ENCODE data around the gene CHODL. TPM values are rescaled to one million over a fixed set of nuclear protein-coding genes. Genes with fewer than 3 reads are reported as not detected.

Gene CHODL
- total and polyA plus RNA-seq, 12 donors: 0.17 to 0.96 (median 0.32) TPM; not detected in 2

DNA sequence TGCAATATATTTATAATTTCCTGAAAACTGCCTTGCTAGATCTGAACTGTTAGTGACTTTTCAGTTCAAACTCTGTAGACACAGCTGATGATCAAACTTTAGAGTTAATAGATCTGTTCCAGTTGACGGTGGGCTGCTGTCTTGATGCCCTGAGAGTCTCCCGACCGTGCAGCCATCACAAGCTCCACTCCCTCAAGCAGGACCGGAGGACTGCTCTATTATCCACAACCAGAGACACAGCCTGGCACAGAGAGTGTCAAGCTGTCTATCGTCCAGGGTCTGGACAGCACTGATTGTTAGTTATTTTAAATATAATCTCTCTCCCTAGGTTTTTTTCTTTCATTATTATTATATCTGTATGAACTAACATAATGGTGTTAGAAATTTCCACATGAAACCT is 8.0 kb downstream of the CHODL start:
- Histone ChIP-seq H3K27ac (peak overlapping the region in 1 of 10 donors; percentile 4), H3K36me3 (no peaks in the 10 kb centered on the region), H3K4me3 (peak overlapping the region in 1 of 10 donors; percentile 14), H3K27me3 (no peaks in the 10 kb centered on the region), H3K4me1 (peaks cover 0 to 5% (median 0%) of the 10 kb centered on the region in 9 donors), H3K9me3 (no peaks in the 10 kb centered on the region)
- DNase-seq (no peak), ATAC-seq (no peak)
- WGBS, 2 donors: 38 to 52% methylated on average over 5 of the region's 5 CpGs
- intact Hi-C loops (cut with DNase I): no loop called here
- TF ChIP-seq, protein P1, sequence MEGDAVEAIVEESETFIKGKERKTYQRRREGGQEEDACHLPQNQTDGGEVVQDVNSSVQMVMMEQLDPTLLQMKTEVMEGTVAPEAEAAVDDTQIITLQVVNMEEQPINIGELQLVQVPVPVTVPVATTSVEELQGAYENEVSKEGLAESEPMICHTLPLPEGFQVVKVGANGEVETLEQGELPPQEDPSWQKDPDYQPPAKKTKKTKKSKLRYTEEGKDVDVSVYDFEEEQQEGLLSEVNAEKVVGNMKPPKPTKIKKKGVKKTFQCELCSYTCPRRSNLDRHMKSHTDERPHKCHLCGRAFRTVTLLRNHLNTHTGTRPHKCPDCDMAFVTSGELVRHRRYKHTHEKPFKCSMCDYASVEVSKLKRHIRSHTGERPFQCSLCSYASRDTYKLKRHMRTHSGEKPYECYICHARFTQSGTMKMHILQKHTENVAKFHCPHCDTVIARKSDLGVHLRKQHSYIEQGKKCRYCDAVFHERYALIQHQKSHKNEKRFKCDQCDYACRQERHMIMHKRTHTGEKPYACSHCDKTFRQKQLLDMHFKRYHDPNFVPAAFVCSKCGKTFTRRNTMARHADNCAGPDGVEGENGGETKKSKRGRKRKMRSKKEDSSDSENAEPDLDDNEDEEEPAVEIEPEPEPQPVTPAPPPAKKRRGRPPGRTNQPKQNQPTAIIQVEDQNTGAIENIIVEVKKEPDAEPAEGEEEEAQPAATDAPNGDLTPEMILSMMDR (IDR thresholded peaks at IDR 0.05): no peak

DNA sequence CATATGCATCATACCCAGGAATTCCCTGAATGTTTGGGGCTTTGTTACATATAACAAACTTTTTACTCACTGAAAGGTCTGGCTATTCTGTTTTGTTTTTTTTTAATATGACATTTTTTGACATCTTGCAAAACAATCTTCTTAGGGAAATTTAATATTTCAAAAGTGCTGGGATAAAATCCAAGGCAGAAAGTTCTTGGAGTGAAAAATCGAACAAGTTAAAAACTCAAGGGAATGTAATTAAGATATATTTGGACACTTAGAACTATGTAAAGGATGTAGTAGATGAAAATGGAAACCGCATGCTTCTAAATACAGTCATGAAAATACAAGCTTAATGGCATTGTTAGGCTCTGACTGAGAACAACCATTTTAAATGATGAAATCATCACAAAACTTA is 8.6 kb downstream of the CHODL start:
- Histone ChIP-seq H3K4me1 (peaks cover 0 to 5% (median 0%) of the 10 kb centered on the region in 9 donors), H3K4me3 (no peak overlapping the region), H3K27me3 (no peaks in the 10 kb centered on the region), H3K36me3 (no peaks in the 10 kb centered on the region), H3K9me3 (no peaks in the 10 kb centered on the region), H3K27ac (no peak overlapping the region)
- WGBS, 2 donors: 58 to 59% methylated on average over 2 of the region's 2 CpGs
- ATAC-seq: peak in 2 of 8 donors; percentile 29 to 44
- no peak for DNase-seq
- TF ChIP-seq, protein P1 (IDR thresholded peaks at IDR 0.05): no peak
- intact Hi-C loops (cut with DNase I): no loop called here

DNA sequence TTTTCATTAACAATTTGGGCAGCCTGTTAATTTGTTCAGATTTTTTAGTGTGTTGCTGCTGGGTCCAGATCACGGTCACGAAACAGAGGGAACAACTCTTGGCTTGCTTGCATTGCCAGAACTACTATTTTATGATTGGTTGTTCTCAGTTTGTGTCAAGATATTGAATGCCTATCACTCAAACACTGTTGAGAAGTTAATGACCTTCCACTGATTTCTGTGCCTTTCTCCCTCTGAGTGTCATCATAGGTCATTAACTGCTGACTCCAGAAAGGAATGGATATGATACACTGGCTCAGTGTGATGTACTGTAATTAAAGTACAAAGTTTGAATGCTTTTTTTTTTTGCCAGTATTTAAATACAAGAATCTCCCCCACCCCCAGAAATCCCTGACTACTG is 9.2 kb downstream of the CHODL start:
- Histone ChIP-seq H3K4me3 (no peak overlapping the region), H3K27ac (no peak overlapping the region), H3K9me3 (no peaks in the 10 kb centered on the region), H3K27me3 (no peaks in the 10 kb centered on the region), H3K36me3 (no peaks in the 10 kb centered on the region), H3K4me1 (peaks cover 0 to 5% (median 0%) of the 10 kb centered on the region in 9 donors)
- DNase-seq (no peak), ATAC-seq (peak in 1 of 8 donors; percentile 44)
- intact Hi-C loops (cut with DNase I): no loop called here
- 73 to 75% methylated on average over 2 of the region's 2 CpGs for WGBS, 2 donors
- TF ChIP-seq, protein P1 (IDR thresholded peaks at IDR 0.05): no peak

GRCh38 chr21:18265944-18266343 is 21.3 kb downstream of the CHODL start:
- intact Hi-C loops (cut with DNase I): loop anchor here in 1 of 10 donors (10.0 kb wide), 1 partner anchor 221 kb away; no protein-coding TSS in a partner anchor
- 80 to 81% methylated on average over 2 of the region's 2 CpGs for WGBS, 2 donors
- Histone ChIP-seq H3K36me3 (no peaks in the 10 kb centered on the region), H3K27ac (no peak overlapping the region), H3K9me3 (no peaks in the 10 kb centered on the region), H3K27me3 (no peaks in the 10 kb centered on the region), H3K4me3 (no peak overlapping the region), H3K4me1 (no peaks in the 10 kb centered on the region)
- no peak for DNase-seq
- ATAC-seq: no peak
- TF ChIP-seq, protein P1 (IDR thresholded peaks at IDR 0.05): peak in 5 of 9 donors; percentile 6 to 30 (median 9)
